HEK293 (cell line): ENCODE results near the gene CCDC183.
"Not testable (repeated sequence)": the region's sequence is repeated elsewhere in the genome, so short reads cannot be mapped to it uniquely, and the experiment has no call there.

Source experiments
- CTCF ChIA-PET: fragments of 350-600 bp; formaldehyde crosslinking; extraction: SDS; loops from one replicate; lab custom pipeline; 2021; ENCODE audit warnings: antibody characterized with exemption; lab: Yijun Ruan, JAX
- POLR2A ChIA-PET: fragments of 300-600 bp; formaldehyde crosslinking; extraction: SDS; loops from one replicate; lab custom pipeline; 2020; ENCODE audit warnings: antibody characterized with exemption, inconsistent platforms; lab: Yijun Ruan, JAX
- H3K27ac ChIP-seq: fragments of 200-500 bp; sonication (Bioruptor generic); 2 replicates; pipeline ENCODE4 v1.5.1; 2014; ENCODE audit warnings: low read depth, low read length, control low read depth, inconsistent platforms; ENCODE audit errors: extremely low read depth
- H3K36me3 ChIP-seq, 2 experiments: fragments of 200-500 bp in 1 of 2; sonication (Bioruptor generic) in 1 of 2; 1 replicate in 1 of 2; 2 replicates in 1 of 2; pipeline ENCODE4 v1.5.1; 2014 to 2017; ENCODE audit warnings: inconsistent platforms in 2 of 2, low read length in 2 of 2; ENCODE audit not compliant: control insufficient read depth in 2 of 2, insufficient read depth in 1 of 2
- H3K4me1 ChIP-seq: fragments of 200-500 bp; sonication (Bioruptor generic); 2 replicates; pipeline ENCODE4 v1.5.1; 2014; ENCODE audit warnings: mild to moderate bottlenecking, low read length, inconsistent platforms; ENCODE audit not compliant: control insufficient read depth, insufficient read depth
- H3K4me3 ChIP-seq: 2 replicates; pipeline ENCODE4 v1.5.1; 2011; ENCODE audit warnings: low read depth, mild to moderate bottlenecking, control low read depth, low read length, moderate library complexity
- H3K9me3 ChIP-seq: fragments of 200-500 bp; sonication (Bioruptor generic); 2 replicates; pipeline ENCODE4 v1.5.1; 2014; ENCODE audit warnings: low read depth, low read length, inconsistent platforms; ENCODE audit not compliant: control insufficient read depth, insufficient read depth
- GLIS1 ChIP-seq: fragments of 450-650 bp; formaldehyde crosslinking; IDR thresholded peaks from 2 replicates; pipeline ENCODE4 v1.5.1; 2016; ENCODE audit warnings: missing biosample characterization, missing genetic modification characterization
- ZBTB1 ChIP-seq: fragments of 450-650 bp; formaldehyde crosslinking; IDR thresholded peaks from 2 replicates; pipeline ENCODE4 v1.5.1; 2016; ENCODE audit warnings: missing biosample characterization, missing genetic modification characterization
- ZFP41 ChIP-seq: fragments of 450-650 bp; formaldehyde crosslinking; IDR thresholded peaks from 2 replicates; pipeline ENCODE4 v1.5.1; 2016; ENCODE audit warnings: missing biosample characterization, missing genetic modification characterization, borderline replicate concordance
- ZIC2 ChIP-seq: fragments of 450-650 bp; formaldehyde crosslinking; IDR thresholded peaks from 2 replicates; pipeline ENCODE4 v1.5.1; 2016; ENCODE audit warnings: missing biosample characterization, missing genetic modification characterization
- ZNF239 ChIP-seq: fragments of 450-650 bp; formaldehyde crosslinking; IDR thresholded peaks from 2 replicates; pipeline ENCODE4 v1.5.1; 2016; ENCODE audit warnings: missing biosample characterization, missing genetic modification characterization
- ZNF394 ChIP-seq: fragments of 450-650 bp; formaldehyde crosslinking; IDR thresholded peaks from 2 replicates; pipeline ENCODE4 v1.5.1; 2016; ENCODE audit warnings: missing biosample characterization, missing genetic modification characterization, mild to moderate bottlenecking, moderate library complexity, borderline replicate concordance
- ZNF423 ChIP-seq: fragments of 450-650 bp; formaldehyde crosslinking; IDR thresholded peaks from 2 replicates; pipeline ENCODE4 v1.5.1; 2016; ENCODE audit warnings: missing biosample characterization, missing genetic modification characterization
- ZNF514 ChIP-seq: fragments of 450-650 bp; formaldehyde crosslinking; IDR thresholded peaks from 2 replicates; pipeline ENCODE4 v1.5.1; 2016; ENCODE audit warnings: missing biosample characterization, missing genetic modification characterization
- ZNF530 ChIP-seq: fragments of 450-650 bp; formaldehyde crosslinking; IDR thresholded peaks from 2 replicates; pipeline ENCODE4 v1.5.1; 2016; ENCODE audit warnings: low read depth, missing biosample characterization, missing genetic modification characterization
- ZNF560 ChIP-seq: fragments of 450-650 bp; formaldehyde crosslinking; IDR thresholded peaks from 2 replicates; pipeline ENCODE4 v1.5.1; 2017; ENCODE audit warnings: missing biosample characterization, missing genetic modification characterization, borderline replicate concordance
- ZNF600 ChIP-seq: fragments of 450-650 bp; formaldehyde crosslinking; IDR thresholded peaks from 2 replicates; pipeline ENCODE4 v1.5.1; 2016; ENCODE audit warnings: missing biosample characterization, missing genetic modification characterization
- ZNF768 ChIP-seq: fragments of 450-650 bp; formaldehyde crosslinking; IDR thresholded peaks from 2 replicates; pipeline ENCODE4 v1.5.1; 2018; ENCODE audit warnings: missing biosample characterization, mild to moderate bottlenecking, missing genetic modification characterization
- TF ChIP-seq, protein P1 (sequence below): fragments of 450-650 bp; formaldehyde crosslinking; IDR thresholded peaks from 2 replicates; pipeline ENCODE4 v1.5.1; 2016; ENCODE audit warnings: missing biosample characterization, missing genetic modification characterization
- TF ChIP-seq, protein P2 (sequence below): fragments of 450-650 bp; IDR thresholded peaks from 2 replicates; pipeline ENCODE4 v1.5.1; 2018; ENCODE audit warnings: missing biosample characterization, missing genetic modification characterization
- TF ChIP-seq, protein P3 (sequence below): fragments of 450-650 bp; formaldehyde crosslinking; IDR thresholded peaks from 2 replicates; pipeline ENCODE4 v1.5.1; 2016; ENCODE audit warnings: missing biosample characterization, missing genetic modification characterization

CCDC183 gene

DNA sequence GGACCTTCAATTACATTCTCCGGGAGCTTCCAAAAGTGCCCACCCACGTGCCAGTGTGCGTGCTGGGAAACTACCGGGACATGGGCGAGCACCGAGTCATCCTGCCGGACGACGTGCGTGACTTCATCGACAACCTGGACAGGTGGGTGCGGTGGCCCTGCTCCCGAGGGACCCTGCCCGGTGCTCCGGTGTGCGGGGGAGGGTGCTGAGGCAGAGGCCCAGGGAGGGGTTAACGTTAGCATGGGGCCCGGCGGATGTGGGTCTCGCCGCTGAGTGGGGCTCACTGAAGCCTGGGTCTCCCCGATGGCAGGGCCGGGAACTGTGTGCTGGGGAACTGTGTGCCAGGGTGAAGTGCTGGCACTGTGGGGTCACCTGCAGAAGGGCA, 35.6 kb downstream of the CCDC183 start (continued):
- TF ChIP-seq, protein P1, sequence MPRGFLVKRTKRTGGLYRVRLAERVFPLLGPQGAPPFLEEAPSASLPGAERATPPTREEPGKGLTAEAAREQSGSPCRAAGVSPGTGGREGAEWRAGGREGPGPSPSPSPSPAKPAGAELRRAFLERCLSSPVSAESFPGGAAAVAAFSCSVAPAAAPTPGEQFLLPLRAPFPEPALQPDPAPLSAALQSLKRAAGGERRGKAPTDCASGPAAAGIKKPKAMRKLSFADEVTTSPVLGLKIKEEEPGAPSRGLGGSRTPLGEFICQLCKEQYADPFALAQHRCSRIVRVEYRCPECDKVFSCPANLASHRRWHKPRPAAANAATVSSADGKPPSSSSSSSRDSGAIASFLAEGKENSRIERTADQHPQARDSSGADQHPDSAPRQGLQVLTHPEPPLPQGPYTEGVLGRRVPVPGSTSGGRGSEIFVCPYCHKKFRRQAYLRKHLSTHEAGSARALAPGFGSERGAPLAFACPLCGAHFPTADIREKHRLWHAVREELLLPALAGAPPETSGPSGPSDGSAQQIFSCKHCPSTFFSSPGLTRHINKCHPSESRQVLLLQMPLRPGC (tag by site-specific recombination), result no peak
- no peak for TF ChIP-seq ZFP41 (tag by site-specific recombination)

DNA sequence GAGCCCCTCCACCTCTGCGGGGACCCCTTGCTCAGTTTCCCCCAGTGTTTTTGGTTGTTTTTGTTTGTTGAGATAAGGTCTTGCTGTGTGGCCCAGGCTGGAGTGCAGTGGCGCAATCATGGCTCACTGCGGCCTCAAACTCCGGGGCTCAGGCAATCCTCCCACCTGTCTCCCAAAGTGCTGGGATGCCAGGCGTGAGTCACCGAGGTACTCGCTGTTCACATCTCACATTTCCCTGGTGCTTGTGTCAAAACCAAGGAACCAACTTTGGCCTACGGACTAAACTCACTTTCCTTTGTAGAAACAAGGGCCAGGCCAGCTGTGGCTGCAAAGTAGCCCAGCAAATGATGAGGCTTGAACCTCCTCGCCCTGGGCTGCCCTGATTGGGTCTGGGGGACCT, 36.4 kb downstream of the CCDC183 start:
- H3K27ac ChIP-seq, result no peak overlapping the region
- no peak overlapping the region for H3K4me3 ChIP-seq
- H3K4me1 ChIP-seq, result no peaks in the 10 kb centered on the region
- TF ChIP-seq ZNF530 (tag by site-specific recombination) (no peak), ZNF560 (tag by site-specific recombination) (no peak), ZNF423 (no peak), ZBTB1 (tag by site-specific recombination) (no peak), ZNF514 (tag by site-specific recombination) (no peak), ZNF768 (tag by site-specific recombination) (no peak), ZNF239 (tag by site-specific recombination) (no peak)
- TF ChIP-seq, protein P2, sequence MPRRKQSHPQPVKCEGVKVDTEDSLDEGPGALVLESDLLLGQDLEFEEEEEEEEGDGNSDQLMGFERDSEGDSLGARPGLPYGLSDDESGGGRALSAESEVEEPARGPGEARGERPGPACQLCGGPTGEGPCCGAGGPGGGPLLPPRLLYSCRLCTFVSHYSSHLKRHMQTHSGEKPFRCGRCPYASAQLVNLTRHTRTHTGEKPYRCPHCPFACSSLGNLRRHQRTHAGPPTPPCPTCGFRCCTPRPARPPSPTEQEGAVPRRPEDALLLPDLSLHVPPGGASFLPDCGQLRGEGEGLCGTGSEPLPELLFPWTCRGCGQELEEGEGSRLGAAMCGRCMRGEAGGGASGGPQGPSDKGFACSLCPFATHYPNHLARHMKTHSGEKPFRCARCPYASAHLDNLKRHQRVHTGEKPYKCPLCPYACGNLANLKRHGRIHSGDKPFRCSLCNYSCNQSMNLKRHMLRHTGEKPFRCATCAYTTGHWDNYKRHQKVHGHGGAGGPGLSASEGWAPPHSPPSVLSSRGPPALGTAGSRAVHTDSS, result no peak
- ChIA-PET CTCF (interaction anchor here (0.6 to 1.7 kb wide), 4 partner anchors 10 to 94 kb away, joined by 3 to 11 read pairs (median 4); partner anchors contain the start of gene AJM1), POLR2A (no interaction called here)
- H3K36me3 ChIP-seq, result peaks cover 0 to 68% of the 10 kb centered on the region in 2 experiments; a peak in 2 of 3 replicates
- no peaks in the 10 kb centered on the region for H3K9me3 ChIP-seq

DNA sequence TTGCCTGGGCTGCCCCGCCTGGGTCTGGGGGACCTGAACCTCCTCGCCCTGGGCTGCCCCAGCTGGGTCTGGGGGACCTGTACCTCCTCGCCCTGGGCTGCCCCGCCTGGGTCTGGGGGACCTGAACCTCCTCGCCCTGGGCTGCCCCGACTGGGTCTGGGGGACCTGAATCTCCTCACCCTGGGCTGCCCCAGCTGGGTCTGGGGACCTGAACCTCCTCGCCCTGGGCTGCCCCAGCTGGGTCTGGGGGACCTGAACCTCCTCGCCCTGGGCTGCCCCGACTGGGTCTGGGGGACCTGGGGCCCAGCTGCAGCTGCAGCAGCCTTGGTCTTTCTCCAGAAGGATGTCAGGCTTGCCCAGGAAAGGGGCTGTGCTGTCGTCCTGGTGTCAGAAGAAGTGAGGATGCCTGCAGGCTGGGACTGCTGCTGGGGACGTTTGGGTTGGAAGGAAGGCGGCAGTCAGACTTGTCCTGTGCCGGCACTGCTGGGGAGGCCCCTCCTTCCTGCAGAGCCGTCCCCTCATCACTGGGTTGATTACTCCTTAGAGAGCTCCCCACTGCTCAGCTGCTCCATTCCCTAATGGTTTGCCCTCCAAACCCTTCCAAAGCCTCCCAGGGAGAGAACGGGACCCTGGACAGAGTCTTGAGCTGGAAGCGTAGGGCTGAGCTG, 37.4 kb downstream of the CCDC183 start:
- H3K27ac ChIP-seq, H3K9me3 ChIP-seq, H3K4me3 ChIP-seq, H3K4me1 ChIP-seq: not testable (repeated sequence)
- ChIA-PET POLR2A (interaction anchor here (1.4 kb wide), 1 partner anchor 25 kb away, joined by 3 read pairs; no protein-coding TSS in a partner anchor), CTCF (interaction anchor here (0.6 to 1.1 kb wide), 4 partner anchors 9 to 45 kb away, joined by 3 to 4 read pairs (median 3); partner anchors contain the start of gene AJM1)
- H3K36me3 ChIP-seq, result peaks cover 0 to 67% of the 10 kb centered on the region in 2 experiments; a peak in 2 of 3 replicates
- peak; percentile 31; the same call in 1 of the 2 replicates for TF ChIP-seq GLIS1 (tag by site-specific recombination)
- peak; percentile 34 for TF ChIP-seq ZIC2 (tag by site-specific recombination)
- peak; percentile 53; the same call in 1 of the 2 replicates for TF ChIP-seq ZNF394 (tag by site-specific recombination)
- TF ChIP-seq, protein P3, sequence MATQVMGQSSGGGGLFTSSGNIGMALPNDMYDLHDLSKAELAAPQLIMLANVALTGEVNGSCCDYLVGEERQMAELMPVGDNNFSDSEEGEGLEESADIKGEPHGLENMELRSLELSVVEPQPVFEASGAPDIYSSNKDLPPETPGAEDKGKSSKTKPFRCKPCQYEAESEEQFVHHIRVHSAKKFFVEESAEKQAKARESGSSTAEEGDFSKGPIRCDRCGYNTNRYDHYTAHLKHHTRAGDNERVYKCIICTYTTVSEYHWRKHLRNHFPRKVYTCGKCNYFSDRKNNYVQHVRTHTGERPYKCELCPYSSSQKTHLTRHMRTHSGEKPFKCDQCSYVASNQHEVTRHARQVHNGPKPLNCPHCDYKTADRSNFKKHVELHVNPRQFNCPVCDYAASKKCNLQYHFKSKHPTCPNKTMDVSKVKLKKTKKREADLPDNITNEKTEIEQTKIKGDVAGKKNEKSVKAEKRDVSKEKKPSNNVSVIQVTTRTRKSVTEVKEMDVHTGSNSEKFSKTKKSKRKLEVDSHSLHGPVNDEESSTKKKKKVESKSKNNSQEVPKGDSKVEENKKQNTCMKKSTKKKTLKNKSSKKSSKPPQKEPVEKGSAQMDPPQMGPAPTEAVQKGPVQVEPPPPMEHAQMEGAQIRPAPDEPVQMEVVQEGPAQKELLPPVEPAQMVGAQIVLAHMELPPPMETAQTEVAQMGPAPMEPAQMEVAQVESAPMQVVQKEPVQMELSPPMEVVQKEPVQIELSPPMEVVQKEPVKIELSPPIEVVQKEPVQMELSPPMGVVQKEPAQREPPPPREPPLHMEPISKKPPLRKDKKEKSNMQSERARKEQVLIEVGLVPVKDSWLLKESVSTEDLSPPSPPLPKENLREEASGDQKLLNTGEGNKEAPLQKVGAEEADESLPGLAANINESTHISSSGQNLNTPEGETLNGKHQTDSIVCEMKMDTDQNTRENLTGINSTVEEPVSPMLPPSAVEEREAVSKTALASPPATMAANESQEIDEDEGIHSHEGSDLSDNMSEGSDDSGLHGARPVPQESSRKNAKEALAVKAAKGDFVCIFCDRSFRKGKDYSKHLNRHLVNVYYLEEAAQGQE (tag by site-specific recombination), result peak; percentile 75
- peak; percentile 89 for TF ChIP-seq ZNF600 (tag by site-specific recombination)
